HTERT RPE-1 (cell line): ENCODE data around the gene MS4A12.
"Not testable (repeated sequence)": the region's sequence is repeated elsewhere in the genome, so short reads cannot be mapped to it uniquely, and the experiment has no call there.

ENCODE experiments used
- in situ Hi-C: fragments of 300-500 bp; cut with MboI; formaldehyde crosslinking; loops from 4 replicates; pipeline ENCODE4 v1.14.3; 2020; ENCODE audit warnings: low sequenced_read_pairs

MS4A12 gene

DNA sequence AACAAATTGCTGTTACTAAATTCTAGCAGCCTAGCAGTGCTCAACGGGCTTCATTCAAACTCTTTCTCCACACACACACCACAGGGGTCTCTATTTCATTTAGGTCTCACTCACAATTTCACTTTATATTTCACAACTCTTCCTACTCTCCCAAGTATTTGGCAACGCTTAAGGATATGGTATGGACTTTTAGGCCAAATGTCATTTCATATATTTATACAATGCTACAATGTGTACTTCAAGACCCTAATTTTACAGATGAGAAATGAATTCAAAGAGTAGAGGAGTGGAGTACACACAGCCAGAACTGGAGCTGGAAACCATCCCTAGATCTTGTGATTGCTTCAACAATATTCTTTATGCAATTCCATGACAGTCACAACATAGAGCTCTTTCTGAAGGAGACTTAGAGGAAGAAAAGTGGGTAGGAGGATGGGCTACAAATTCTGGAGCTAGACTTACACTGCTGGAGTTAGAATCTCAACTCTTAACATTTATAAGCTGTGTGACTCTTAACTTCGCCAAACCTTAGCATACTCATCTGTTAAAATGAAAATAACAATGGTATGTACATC is 20.2 kb downstream of the MS4A12 start:
- in situ Hi-C loops = no loop called here

DNA sequence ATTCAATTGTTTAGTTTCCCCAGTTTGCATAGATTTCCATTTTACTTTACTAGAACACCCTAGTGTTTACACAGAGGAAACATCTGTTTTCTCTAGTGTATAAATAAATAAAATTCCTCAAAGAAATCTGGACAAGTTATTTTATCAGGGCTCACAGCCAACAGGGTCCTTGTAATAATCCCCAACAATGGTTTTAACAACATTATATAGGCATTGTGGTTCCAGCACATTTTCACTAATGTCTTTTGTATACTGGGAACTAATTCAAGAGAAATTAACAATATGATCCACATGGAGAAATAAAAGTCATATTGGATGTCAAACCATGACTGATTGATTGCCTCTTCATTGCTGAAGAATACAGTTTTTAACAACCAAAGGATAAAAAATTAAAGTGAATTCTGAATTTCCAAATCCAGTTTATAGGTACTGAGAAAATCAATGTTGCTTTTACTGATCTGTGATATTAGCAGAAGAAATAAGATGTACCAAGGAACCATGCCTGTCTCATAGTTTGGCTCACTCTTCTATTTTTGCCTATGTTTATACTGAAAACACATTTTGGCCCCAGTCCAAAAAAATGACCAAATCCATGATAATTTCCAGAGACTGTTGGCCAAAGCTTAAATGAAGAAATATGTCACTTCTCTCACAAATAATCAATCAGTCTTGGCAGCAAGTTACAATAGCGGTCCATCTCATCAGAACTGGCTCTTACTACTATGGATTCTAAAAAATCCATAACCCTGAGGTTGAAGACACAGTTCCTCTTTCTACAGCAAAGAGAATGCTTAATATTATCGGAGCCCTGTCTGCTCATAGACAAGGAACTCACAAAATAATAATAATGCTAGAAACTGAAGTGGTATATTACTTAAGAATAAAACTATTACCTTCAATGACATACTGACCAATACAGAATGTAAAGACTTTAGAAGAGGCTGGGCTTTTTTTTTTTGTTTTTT is 21.2 kb downstream of the MS4A12 start:
- in situ Hi-C loops = no loop called here

DNA sequence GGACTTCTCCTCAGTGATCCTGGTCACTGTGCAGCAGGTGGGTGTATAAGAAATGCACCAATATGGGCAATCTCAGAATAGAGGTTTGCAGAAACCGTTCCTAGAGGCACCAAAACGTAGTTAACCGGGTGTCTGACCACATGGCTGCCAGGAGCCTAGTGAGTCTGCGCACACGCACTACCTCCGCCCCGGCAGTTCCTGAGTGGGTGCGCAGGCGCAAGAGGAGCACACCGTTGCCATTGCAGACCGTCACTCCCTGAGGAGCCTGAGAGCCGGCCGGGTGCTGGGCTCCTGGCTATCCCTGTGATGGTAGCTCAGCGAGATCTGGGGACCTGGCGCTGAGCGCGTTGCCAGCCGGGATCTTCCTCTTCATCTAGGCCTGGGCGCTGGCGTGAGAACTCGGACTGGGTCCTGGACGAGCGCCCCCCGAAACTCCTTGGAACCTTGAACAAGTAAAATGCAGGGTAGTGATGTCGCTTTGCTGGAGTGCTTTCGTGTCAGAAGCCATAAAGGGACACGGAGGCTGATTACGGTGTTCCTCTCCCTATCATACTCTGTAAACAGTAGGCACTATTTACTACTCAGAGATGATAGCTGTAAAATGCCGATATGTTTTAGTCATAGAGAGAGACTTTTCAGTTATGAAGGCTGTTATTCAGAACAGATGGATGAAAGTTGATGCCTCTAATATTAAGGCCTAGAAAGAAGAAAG is 22.7 kb downstream of the MS4A12 start, which contains the start of gene MS4A13:
Gene MS4A13, plus strand, starts transcription at position 249 of the 712 bp plus-strand sequence. CDS start 2,692 bp downstream, outside the sequence.
- in situ Hi-C loops = no loop called here

GRCh38 chr11:60528465-60528864 is 35.9 kb downstream of the MS4A12 start:
- in situ Hi-C loops = no loop called here

GRCh38 chr11:60528934-60529333 is 36.4 kb downstream of the MS4A12 start:
- in situ Hi-C loops = no loop called here

DNA sequence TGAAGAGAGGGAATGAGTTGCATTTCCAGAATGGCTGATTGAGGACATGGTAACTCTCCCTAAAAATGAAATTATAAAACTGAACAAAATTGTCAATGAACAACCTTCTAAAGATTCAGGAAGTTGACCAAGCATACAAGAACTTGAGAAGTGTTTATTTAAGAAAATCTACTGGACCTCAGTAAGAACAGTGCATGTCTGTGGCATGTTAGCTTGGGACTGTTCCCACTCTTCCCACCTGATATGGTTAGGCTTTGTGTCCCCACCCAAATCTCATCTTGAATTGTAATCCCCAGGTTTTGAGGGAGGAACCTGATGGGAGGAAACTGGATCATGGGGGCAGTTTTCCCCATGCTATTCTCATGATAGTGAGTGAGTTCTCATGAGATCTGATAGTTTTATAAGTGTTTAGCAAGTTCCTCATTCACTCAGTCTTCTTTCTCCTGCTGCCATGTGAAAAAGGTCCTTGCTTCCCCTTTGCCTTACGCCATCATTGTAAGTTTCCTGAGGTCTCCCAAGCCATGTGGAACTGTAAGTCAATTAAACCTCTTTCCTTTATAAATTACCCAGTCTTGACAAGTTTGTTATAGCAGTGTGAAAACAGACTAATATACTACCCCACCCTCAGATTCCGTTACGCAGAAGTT is 38.0 kb downstream of the MS4A12 start:
- in situ Hi-C loops = no loop called here

- in situ Hi-C loops = not testable (repeated sequence)
Measured at GRCh38 chr11:60532383-60532782, 39.8 kb downstream of the MS4A12 start.

DNA sequence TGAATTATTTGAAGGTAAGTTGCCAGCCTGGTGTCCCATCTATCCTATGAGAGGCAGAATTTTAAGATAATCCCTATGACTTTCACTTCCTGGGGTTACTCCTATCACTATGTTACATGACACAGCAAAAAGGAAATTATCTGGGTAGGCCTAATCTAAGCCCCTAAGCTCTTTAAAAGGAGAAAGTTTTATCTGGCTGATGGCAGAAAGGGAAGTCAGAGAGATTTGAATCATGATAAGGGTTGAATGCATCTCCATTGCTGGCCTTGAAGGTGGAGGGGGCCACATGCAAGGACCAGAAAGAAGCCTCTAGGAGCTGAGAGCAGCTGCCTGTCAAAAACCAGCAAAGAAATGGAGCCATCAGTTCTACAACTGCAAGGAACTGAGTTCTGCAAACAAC is 46.0 kb downstream of the MS4A12 start:
- in situ Hi-C loops = not testable (repeated sequence)

DNA sequence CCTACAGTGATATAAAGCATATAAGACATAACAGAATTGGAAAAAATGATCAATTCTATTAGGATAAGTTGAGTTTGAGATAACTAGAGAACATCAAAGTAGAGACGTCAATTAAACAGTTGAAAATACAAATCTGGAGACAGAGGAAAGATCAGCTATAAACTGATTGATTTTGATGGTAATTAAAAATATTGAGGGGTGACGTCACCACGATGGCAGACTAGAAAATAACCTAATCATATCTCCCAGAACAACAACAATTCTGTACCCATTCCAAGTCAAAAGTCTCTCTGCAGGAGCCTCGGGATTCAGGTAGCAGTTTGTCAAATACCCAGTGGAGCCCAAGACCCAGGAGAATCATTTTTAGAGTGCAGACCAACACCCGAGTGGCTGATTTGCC is 51.5 kb downstream of the MS4A12 start:
- in situ Hi-C loops = no loop called here
